Bronchial epithelial cell (primary cell): Measurements from ENCODE around the gene HDAC3. TPM values are rescaled to one million over a fixed set of nuclear protein-coding genes. Genes with fewer than 3 reads are reported as not detected.

ENCODE experiments used
- DNase-seq: peaks from one replicate; pipeline ENCODE4 v3.0.0-alpha.2; 2010; ENCODE audit warnings: low read depth
- FAIRE-seq: peaks from 2 replicates; lab custom pipeline; 2011; peaks lifted over from hg19 to GRCh38; lab: Jason Lieb, UNC
- H3K27me3 ChIP-seq: 2 replicates; pipeline ENCODE4 v1.5.1; 2011; ENCODE audit warnings: low read length; ENCODE audit not compliant: control insufficient read depth, insufficient read depth
- H3K36me3 ChIP-seq: 2 replicates; pipeline ENCODE4 v1.5.1; 2011; ENCODE audit warnings: low read length; ENCODE audit not compliant: control insufficient read depth, insufficient read depth
- H3K4me3 ChIP-seq: 2 replicates; pipeline ENCODE4 v1.5.1; 2011; ENCODE audit warnings: mild to moderate bottlenecking, low read depth, low read length, control low read depth
- total RNA-seq: library from RNA; depleted of rRNA; stranded (reverse); fragments of >200 nt; gene quantifications from 2 replicates; pipeline ENCODE4 v1.2.1, GENCODE V29; 2014
- TF ChIP-seq, protein P1 (sequence below): IDR thresholded peaks from 2 replicates; pipeline ENCODE4 v1.5.1; 2011; ENCODE audit warnings: mild to moderate bottlenecking, moderate library complexity, low read length, control low read depth, inconsistent platforms; ENCODE audit not compliant: insufficient read depth, severe bottlenecking

HDAC3 gene
- total RNA-seq, 1 donor from 2014 or later = 72.7 TPM

DNA sequence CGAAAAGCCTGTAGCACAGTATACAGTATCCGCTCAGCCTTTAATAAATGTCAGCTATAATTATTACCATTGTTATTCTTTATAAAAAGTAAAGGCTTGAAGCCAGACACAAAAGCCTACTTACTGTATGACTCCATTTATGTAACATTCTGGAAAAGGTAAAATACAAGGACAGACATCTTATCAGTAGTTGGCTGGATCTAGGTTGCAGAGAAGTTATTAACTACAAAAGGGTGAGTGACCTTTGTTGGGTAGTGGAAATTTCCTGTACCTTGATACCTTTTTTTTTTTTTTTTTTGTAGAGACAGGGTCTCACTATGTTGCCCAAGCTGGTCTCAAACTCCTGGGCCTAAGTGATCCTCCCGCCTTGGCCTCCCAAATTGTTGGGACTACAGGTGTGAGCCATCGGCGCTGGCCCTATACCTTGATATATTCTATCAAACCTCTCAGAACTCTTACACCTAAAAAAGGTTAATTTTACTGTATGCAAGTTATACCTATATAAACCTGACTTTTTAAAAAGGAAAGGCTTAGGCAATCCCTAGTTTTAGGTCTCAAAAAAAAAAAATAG lies 6.0 kb downstream of the HDAC3 start:
- no peaks in the 10 kb centered on the region for H3K27me3 ChIP-seq
- H3K36me3 ChIP-seq = peaks cover 20% of the 10 kb centered on the region
- H3K4me3 ChIP-seq = no peak overlapping the region
- TF ChIP-seq, protein P1, sequence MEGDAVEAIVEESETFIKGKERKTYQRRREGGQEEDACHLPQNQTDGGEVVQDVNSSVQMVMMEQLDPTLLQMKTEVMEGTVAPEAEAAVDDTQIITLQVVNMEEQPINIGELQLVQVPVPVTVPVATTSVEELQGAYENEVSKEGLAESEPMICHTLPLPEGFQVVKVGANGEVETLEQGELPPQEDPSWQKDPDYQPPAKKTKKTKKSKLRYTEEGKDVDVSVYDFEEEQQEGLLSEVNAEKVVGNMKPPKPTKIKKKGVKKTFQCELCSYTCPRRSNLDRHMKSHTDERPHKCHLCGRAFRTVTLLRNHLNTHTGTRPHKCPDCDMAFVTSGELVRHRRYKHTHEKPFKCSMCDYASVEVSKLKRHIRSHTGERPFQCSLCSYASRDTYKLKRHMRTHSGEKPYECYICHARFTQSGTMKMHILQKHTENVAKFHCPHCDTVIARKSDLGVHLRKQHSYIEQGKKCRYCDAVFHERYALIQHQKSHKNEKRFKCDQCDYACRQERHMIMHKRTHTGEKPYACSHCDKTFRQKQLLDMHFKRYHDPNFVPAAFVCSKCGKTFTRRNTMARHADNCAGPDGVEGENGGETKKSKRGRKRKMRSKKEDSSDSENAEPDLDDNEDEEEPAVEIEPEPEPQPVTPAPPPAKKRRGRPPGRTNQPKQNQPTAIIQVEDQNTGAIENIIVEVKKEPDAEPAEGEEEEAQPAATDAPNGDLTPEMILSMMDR = no peak
- DNase-seq (no peak), FAIRE-seq (no peak)

DNA sequence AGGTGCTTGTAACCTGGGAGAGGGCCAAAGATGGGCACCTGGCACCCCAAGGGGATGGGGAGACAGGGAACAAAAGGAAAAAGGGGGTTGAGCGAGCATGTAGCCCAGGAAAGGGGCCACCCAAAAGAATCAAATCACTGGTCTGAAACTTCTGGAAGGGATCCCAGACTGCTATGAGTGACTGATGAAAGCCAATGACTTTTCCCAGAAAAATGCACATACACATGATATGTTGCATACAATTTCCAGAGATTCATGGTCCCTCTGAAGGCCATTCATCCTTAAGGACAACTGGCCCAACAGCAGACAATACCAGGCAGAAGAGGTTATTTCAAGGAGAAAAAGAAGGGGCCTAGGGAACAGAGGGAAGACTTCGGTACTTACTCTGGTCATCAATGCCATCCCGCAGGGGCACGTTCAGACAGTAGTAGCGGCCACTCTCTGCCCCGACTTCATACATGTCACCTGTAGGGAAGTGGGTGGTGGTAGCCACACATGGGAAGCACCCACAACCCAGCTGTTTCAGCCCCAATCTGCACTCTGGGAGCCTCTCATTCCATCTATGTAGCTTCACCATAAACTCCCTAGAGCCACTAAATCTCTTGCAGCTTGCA lies 8.4 kb downstream of the HDAC3 start:
- H3K27me3 ChIP-seq = no peaks in the 10 kb centered on the region
- H3K36me3 ChIP-seq = peaks cover 30% of the 10 kb centered on the region
- TF ChIP-seq, protein P1 = no peak
- no peak for FAIRE-seq
- no peak for DNase-seq
- H3K4me3 ChIP-seq = no peak overlapping the region

DNA sequence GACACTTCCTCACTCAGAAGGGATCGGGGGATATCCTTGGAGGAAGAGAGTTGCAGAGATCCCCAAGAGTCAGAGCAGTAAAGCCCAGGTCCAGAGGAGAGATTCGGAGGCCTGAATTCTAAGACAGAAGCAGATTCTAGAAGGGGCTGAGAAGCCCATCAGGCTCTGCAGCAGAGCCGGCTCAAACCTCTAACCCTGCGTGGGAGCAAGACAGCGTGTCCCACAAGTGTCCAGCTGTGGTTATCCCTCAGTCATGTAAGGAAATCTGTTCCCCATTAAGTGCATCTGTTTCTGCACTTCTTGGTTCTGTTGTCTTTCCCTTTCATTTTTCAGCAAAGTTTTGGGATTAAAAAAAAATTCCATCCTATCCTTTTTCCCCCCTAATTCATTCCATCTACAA lies 13.0 kb downstream of the HDAC3 start:
- H3K4me3 ChIP-seq = no peak overlapping the region
- TF ChIP-seq, protein P1 = no peak
- DNase-seq (no peak), FAIRE-seq (no peak)
- peaks cover 21% of the 10 kb centered on the region for H3K36me3 ChIP-seq
- H3K27me3 ChIP-seq = no peaks in the 10 kb centered on the region

DNA sequence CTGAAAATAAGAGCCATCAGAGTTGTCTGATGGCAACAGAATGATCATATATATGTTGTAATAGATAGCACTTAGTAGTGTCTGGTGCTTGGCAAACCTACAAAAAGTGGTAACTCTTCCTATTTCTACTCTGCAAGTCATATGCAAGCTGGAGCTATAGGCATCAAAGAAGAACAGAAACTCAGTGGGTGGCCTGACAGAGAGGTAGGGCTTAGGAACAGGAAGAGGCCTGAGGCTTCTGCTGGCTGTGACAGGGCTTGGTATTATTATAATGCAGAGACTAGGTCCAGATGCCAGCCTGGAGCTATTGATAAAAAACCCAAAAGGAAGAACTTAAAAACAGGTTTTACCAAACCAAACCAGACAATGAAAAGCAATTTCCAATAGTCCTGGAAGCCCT lies 13.5 kb downstream of the HDAC3 start:
- FAIRE-seq (no peak), DNase-seq (no peak)
- no peak overlapping the region for H3K4me3 ChIP-seq
- H3K36me3 ChIP-seq = peaks cover 19% of the 10 kb centered on the region
- TF ChIP-seq, protein P1 = no peak
- no peaks in the 10 kb centered on the region for H3K27me3 ChIP-seq

DNA sequence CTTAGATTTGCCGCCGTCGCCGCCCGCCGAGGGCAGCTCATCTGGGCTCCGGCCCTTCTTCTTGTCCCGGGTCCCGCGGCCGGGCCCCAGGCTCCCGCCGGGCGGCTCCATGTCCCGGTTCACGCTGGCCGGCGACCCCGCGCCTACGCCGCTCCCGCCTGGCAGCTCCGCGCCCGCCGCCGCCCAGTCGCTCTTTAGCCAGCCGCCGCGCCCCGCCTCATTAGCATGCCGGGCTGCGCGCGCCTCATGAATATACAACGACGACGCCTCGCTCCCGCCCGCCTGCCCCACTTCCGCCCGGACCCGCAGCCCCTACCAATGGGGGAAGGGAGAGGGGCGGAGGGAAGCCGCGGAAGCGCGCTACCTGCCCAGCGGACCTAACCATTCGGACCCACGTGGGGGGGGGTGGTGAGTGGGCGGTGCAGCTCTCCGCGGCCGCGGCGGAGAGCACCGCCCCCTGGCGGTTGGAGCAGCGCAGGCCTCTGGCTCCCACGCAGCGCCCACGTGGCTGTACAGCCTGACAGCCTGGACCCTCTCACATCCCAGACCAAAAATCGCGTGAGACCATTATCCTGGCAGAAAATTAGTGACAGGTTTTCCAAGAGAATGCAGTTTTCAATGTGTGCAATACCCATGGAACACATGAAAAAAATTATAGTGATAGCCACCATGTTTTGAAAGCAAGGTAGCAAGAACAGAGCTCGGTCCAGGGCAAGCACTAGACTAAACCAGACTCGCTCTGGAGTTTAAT lies 17.7 kb downstream of the HDAC3 start, which contains the start of gene DIAPH1:
DIAPH1 (minus strand) TSS at position 197 of the 751 bp plus-strand sequence; CDS start at position 111, 86 bp downstream.
- H3K4me3 ChIP-seq = peak within 1 kb of the TSS; percentile 86
- FAIRE-seq (no peak), DNase-seq (peak; percentile 86)
- TF ChIP-seq, protein P1 = peak; percentile 100
- H3K27me3 ChIP-seq = no peaks in the 10 kb centered on the region
- peaks cover 8% of the 10 kb centered on the region for H3K36me3 ChIP-seq
